Hepatocyte (in vitro differentiated cells): ENCODE results near the gene JOSD2. TPM values are rescaled to one million over a fixed set of nuclear protein-coding genes. Genes with fewer than 3 reads are reported as not detected.

Source experiments
- DNase-seq: peaks from one replicate; pipeline ENCODE4 v3.0.0-alpha.2; 2016; ENCODE audit warnings: low spot score
- H2AFZ ChIP-seq: fragments of 200-600 bp; sonication (generic); 2 replicates; pipeline ENCODE4 v1.6.0; 2016; ENCODE audit warnings: antibody characterized with exemption, mild to moderate bottlenecking
- H3K27ac ChIP-seq: fragments of 200-600 bp; sonication (generic); 2 replicates; pipeline ENCODE4 v1.5.1; 2016; ENCODE audit warnings: mild to moderate bottlenecking
- H3K27me3 ChIP-seq: fragments of 200-600 bp; sonication (generic); 2 replicates; pipeline ENCODE4 v1.6.1; 2016
- H3K36me3 ChIP-seq: fragments of 200-600 bp; sonication (generic); replicated peaks from 2 replicates; pipeline ENCODE4 v1.5.1; 2016; ENCODE audit warnings: low read depth; ENCODE audit not compliant: insufficient read depth
- H3K4me1 ChIP-seq: fragments of 200-600 bp; sonication (generic); 2 replicates; pipeline ENCODE4 v1.5.1; 2016; ENCODE audit warnings: mild to moderate bottlenecking, moderate library complexity; ENCODE audit not compliant: insufficient read depth
- H3K4me2 ChIP-seq: fragments of 200-600 bp; sonication (generic); 2 replicates; pipeline ENCODE4 v1.6.0; 2016
- H3K4me3 ChIP-seq: fragments of 200-600 bp; sonication (generic); 2 replicates; pipeline ENCODE4 v1.5.1; 2016; ENCODE audit warnings: mild to moderate bottlenecking
- H3K79me2 ChIP-seq: fragments of 200-600 bp; sonication (generic); 2 replicates; pipeline ENCODE4 v1.6.0; 2017; ENCODE audit warnings: mild to moderate bottlenecking
- H3K9me2 ChIP-seq: fragments of 200-600 bp; sonication (generic); replicated peaks from 2 replicates; pipeline ENCODE4 v1.6.0; 2017; ENCODE audit warnings: mild to moderate bottlenecking; ENCODE audit not compliant: insufficient read depth
- H3K9me3 ChIP-seq: fragments of 200-600 bp; sonication (generic); 2 replicates; pipeline ENCODE4 v1.5.1; 2016; ENCODE audit warnings: low read depth, mild to moderate bottlenecking
- H4K20me1 ChIP-seq: fragments of 200-600 bp; sonication (generic); 2 replicates; pipeline ENCODE4 v1.6.0; 2016; ENCODE audit warnings: mild to moderate bottlenecking; ENCODE audit not compliant: insufficient read depth, poor library complexity, severe bottlenecking
- CTCF ChIP-seq: fragments of 200-600 bp; sonication (generic); IDR thresholded peaks from 2 replicates; pipeline ENCODE4 v1.5.1; 2016; ENCODE audit warnings: antibody characterized with exemption, mild to moderate bottlenecking; ENCODE audit not compliant: poor library complexity
- EZH2 ChIP-seq: fragments of 200-600 bp; sonication (generic); IDR thresholded peaks from 2 replicates; pipeline ENCODE4 v1.6.1; 2016; ENCODE audit warnings: antibody characterized with exemption, mild to moderate bottlenecking, borderline replicate concordance
- EZH2phosphoT487 ChIP-seq: fragments of 200-600 bp; sonication (generic); IDR thresholded peaks from one replicate; pipeline ENCODE4 v1.6.1; 2018; ENCODE audit warnings: antibody characterized with exemption, mild to moderate bottlenecking, low read depth, moderate library complexity; ENCODE audit not compliant: unreplicated experiment, severe bottlenecking
- WGBS: methylation state at CpG from one replicate; pipeline ENCODE4 v1.1.6; 2016; ENCODE audit warnings: low lambda C conversion rate; ENCODE audit errors: missing lambda C conversion rate; 5-methylcytosine and 5-hydroxymethylcytosine counted together
- polyA plus RNA-seq: library from polyadenylated mRNA; unstranded; fragments of >200 nt; fragmentation: Nextera tagmentation; extraction: Ambion mirVana; gene quantifications from 2 replicates; pipeline ENCODE4 v1.2.1, GENCODE V29; 2016
- total RNA-seq: library from RNA; depleted of rRNA; stranded (reverse); fragments of >200 nt; gene quantifications from 2 replicates; pipeline ENCODE4 v1.2.3, GENCODE V29; 2014

JOSD2 gene
- total and polyA plus RNA-seq, 2 experiments from 2014 or later = 19.0 to 82.9 TPM

GRCh38 chr19:50546527-50547221, 35.7 kb upstream of the JOSD2 start:
- DNase-seq = no peak
- no peaks in the 10 kb centered on the region for H4K20me1 ChIP-seq
- no peaks in the 10 kb centered on the region for H3K36me3 ChIP-seq
- H3K9me3 ChIP-seq = no peaks in the 10 kb centered on the region
- peaks cover 17% of the 10 kb centered on the region for H3K27me3 ChIP-seq
- TF ChIP-seq EZH2 (no peak), CTCF (no peak), EZH2phosphoT487 (no peak)
- no peak overlapping the region for H2AFZ ChIP-seq
- no peaks in the 10 kb centered on the region for H3K79me2 ChIP-seq
- H3K4me2 ChIP-seq = no peak overlapping the region
- no peaks in the 10 kb centered on the region for H3K9me2 ChIP-seq
- H3K27ac ChIP-seq = no peak overlapping the region
- 89% methylated on average over 26 of the region's 29 CpGs for WGBS
- H3K4me3 ChIP-seq = no peak overlapping the region
- H3K4me1 ChIP-seq = no peaks in the 10 kb centered on the region

GRCh38 chr19:50542943-50543342, 32.0 kb upstream of the JOSD2 start:
- Histone ChIP-seq H4K20me1 (no peaks in the 10 kb centered on the region), H3K27ac (no peak overlapping the region), H3K4me1 (no peaks in the 10 kb centered on the region), H3K9me3 (no peaks in the 10 kb centered on the region), H2AFZ (no peak overlapping the region), H3K27me3 (no peaks in the 10 kb centered on the region), H3K79me2 (no peaks in the 10 kb centered on the region), H3K36me3 (no peaks in the 10 kb centered on the region), H3K9me2 (no peaks in the 10 kb centered on the region), H3K4me2 (no peak overlapping the region), H3K4me3 (no peak overlapping the region)
- TF ChIP-seq CTCF (no peak), EZH2phosphoT487 (no peak), EZH2 (no peak)
- no peak for DNase-seq
- WGBS = 87% methylated on average over 18 of the region's 21 CpGs

- no peak overlapping the region for H2AFZ ChIP-seq
- no peak for TF ChIP-seq EZH2phosphoT487
- peak; percentile 74 for TF ChIP-seq CTCF
- no peak for TF ChIP-seq EZH2
- no peaks in the 10 kb centered on the region for H3K4me1 ChIP-seq
- no peak overlapping the region for H3K27ac ChIP-seq
- H3K9me2 ChIP-seq = no peaks in the 10 kb centered on the region
- no peaks in the 10 kb centered on the region for H3K9me3 ChIP-seq
- H3K79me2 ChIP-seq = no peaks in the 10 kb centered on the region
- no peak overlapping the region for H3K4me2 ChIP-seq
- H3K4me3 ChIP-seq = no peak overlapping the region
- no peaks in the 10 kb centered on the region for H3K27me3 ChIP-seq
- WGBS = 19% methylated on average over 15 of the region's 15 CpGs
- peak; percentile 91 for DNase-seq
- H3K36me3 ChIP-seq = no peaks in the 10 kb centered on the region
- H4K20me1 ChIP-seq = no peaks in the 10 kb centered on the region
Measured at GRCh38 chr19:50537769-50538230, 26.8 kb upstream of the JOSD2 start.
